WERI-Rb-1 (cell line): ENCODE measurements around the gene GPC5.
"Not testable (repeated sequence)": the region's sequence is repeated elsewhere in the genome, so short reads cannot be mapped to it uniquely, and the experiment has no call there.

Experiments
- DNase-seq: peaks from one replicate; pipeline ENCODE4 v3.0.0-alpha.2; 2020
- H3K27ac ChIP-seq: fragments of 250-450 bp; sonication (Bioruptor Pico); 2 replicates; pipeline ENCODE4 v1.5.1; 2020; ENCODE audit warnings: mild to moderate bottlenecking, moderate library complexity
- H3K27me3 ChIP-seq: fragments of 250-450 bp; sonication (Bioruptor Pico); 2 replicates; pipeline ENCODE4 v1.5.1; 2021; ENCODE audit warnings: mild to moderate bottlenecking, low read depth, moderate library complexity; ENCODE audit not compliant: insufficient read depth, severe bottlenecking
- H3K36me3 ChIP-seq: fragments of 250-450 bp; sonication (Bioruptor Pico); 2 replicates; pipeline ENCODE4 v1.5.1; 2020; ENCODE audit warnings: mild to moderate bottlenecking, moderate library complexity
- H3K4me3 ChIP-seq: 2 replicates; pipeline ENCODE4 v1.5.1; 2011; ENCODE audit warnings: low read depth, mild to moderate bottlenecking, control low read depth, low read length
- H3K9me3 ChIP-seq: fragments of 250-450 bp; sonication (Bioruptor Pico); 2 replicates; pipeline ENCODE4 v1.5.1; 2021; ENCODE audit warnings: mild to moderate bottlenecking, moderate library complexity; ENCODE audit not compliant: severe bottlenecking
- TF ChIP-seq, protein P1 (sequence below): IDR thresholded peaks from 2 replicates; pipeline ENCODE4 v1.5.1; 2011; ENCODE audit warnings: low read depth, mild to moderate bottlenecking, control low read depth, inconsistent platforms, low read length

GPC5 gene

GRCh38 chr13:91408971-91409370 is 10.6 kb downstream of the GPC5 start:
- Histone ChIP-seq H3K9me3 (no peaks in the 10 kb centered on the region), H3K27me3 (no peaks in the 10 kb centered on the region), H3K27ac (peak overlapping the region; percentile 33; the same call in 1 of the 2 replicates), H3K36me3 (no peaks in the 10 kb centered on the region), H3K4me3 (no peak overlapping the region)
- TF ChIP-seq, protein P1, sequence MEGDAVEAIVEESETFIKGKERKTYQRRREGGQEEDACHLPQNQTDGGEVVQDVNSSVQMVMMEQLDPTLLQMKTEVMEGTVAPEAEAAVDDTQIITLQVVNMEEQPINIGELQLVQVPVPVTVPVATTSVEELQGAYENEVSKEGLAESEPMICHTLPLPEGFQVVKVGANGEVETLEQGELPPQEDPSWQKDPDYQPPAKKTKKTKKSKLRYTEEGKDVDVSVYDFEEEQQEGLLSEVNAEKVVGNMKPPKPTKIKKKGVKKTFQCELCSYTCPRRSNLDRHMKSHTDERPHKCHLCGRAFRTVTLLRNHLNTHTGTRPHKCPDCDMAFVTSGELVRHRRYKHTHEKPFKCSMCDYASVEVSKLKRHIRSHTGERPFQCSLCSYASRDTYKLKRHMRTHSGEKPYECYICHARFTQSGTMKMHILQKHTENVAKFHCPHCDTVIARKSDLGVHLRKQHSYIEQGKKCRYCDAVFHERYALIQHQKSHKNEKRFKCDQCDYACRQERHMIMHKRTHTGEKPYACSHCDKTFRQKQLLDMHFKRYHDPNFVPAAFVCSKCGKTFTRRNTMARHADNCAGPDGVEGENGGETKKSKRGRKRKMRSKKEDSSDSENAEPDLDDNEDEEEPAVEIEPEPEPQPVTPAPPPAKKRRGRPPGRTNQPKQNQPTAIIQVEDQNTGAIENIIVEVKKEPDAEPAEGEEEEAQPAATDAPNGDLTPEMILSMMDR: no peak
- no peak for DNase-seq

- H3K27ac ChIP-seq, H3K4me3 ChIP-seq, DNase-seq, H3K36me3 ChIP-seq, H3K27me3 ChIP-seq, H3K9me3 ChIP-seq: not testable (repeated sequence)
Observed at GRCh38 chr13:91416579-91416978, 18.2 kb downstream of the GPC5 start.

DNA sequence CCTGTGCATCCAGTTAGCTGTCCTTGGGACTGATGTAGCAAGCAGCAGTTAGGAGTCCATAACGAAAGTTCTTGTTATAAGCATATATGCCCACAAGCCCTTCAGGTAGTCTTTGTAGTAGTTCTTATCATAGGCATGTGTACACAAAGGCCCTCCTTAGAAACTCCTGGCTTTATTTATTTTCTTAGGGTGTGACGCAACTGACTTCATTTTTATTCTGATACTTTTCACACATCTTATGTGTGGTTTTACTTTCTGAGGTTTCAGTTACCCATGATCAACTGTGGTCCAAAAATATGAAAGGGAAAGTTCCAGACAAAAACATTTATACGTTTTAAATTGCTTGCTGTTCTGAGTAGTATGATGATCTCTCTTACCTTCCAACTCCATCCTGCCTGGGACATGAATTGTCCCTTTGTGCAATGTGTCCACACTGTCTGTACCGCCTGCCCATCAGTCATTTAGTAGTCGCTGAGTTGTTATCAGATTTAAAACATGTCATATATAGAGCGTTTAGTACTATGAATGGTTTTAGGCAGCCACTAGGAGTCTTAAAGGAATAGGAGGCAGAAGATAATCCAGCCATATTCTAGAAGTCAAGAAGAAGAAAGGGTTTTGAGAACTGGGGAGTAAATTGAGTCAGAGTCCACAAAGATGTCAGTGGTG is 19.4 kb downstream of the GPC5 start:
- Histone ChIP-seq H3K36me3 (no peaks in the 10 kb centered on the region), H3K27ac (no peak overlapping the region), H3K4me3 (no peak overlapping the region), H3K9me3 (no peaks in the 10 kb centered on the region), H3K27me3 (no peaks in the 10 kb centered on the region)
- no peak for DNase-seq
- TF ChIP-seq, protein P1: no peak

DNA sequence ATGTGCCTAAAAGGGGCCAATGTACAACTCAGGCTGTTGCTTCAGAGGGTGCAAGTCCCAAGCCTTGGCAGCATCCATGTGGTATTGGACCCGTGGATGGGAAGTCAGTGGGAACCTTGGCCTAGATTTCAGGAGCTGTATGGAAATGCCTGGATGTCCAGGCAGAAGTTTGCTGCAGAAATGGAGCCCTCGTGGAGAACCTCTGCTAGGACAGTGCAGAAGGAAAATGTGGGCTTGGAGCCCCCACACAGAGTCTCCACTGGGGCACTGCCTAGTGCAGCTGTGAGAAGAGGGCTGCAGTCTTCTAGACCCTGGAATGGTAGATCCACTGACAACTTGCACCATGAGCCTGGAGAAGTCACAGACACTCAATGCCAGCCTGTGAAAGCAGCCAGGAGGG is 28.5 kb downstream of the GPC5 start:
- DNase-seq: no peak
- Histone ChIP-seq H3K9me3 (peaks cover 24% of the 10 kb centered on the region), H3K36me3 (no peaks in the 10 kb centered on the region), H3K4me3 (no peak overlapping the region), H3K27ac (no peak overlapping the region), H3K27me3 (no peaks in the 10 kb centered on the region)
- TF ChIP-seq, protein P1: no peak

DNA sequence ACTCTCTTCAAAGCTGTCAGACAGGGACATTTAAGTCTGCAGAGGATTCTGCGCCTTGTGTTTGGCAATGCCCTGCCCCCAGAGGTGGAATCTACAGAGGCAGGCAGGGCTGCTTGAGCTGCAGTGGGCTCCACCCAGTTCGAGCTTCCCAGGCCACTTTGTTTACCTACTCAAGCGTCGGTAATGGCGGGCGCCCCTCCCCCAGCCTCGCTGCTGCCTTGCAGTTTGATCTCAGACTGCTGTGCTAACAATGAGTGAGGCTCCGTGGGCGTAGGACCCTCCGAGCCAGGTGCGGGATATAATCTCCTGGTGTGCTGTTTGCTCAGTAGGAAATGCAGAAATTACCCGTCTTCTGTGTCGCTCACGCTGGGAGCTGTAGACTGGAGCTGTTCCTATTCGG is 40.3 kb downstream of the GPC5 start:
- not testable (repeated sequence) for DNase-seq, H3K36me3 ChIP-seq

DNA sequence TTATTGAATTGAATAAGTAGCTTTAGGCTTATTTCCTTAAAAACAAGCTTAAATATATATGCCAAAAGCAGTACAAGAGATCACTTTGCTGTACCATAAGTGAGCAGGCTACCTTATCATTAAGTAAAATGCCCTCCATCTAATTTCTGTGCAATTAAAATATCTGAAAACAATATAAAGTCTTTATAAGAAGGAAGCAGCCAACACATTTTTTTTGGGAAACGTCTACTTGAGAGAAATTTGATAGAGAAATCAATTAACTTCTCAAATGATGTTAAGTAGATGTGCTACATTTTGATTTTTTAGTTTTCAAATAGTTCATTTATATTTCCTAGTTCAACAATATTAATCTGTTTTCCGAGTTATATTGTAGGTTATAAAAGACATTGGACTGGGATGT is 52.5 kb downstream of the GPC5 start:
- no peak overlapping the region for H3K27ac ChIP-seq
- TF ChIP-seq, protein P1: no peak
- H3K9me3 ChIP-seq: no peaks in the 10 kb centered on the region

More for the DNA sequence above, 40.3 kb downstream of the GPC5 start:
- not testable (repeated sequence) for H3K27me3 ChIP-seq, H3K4me3 ChIP-seq, H3K9me3 ChIP-seq, H3K27ac ChIP-seq

DNA sequence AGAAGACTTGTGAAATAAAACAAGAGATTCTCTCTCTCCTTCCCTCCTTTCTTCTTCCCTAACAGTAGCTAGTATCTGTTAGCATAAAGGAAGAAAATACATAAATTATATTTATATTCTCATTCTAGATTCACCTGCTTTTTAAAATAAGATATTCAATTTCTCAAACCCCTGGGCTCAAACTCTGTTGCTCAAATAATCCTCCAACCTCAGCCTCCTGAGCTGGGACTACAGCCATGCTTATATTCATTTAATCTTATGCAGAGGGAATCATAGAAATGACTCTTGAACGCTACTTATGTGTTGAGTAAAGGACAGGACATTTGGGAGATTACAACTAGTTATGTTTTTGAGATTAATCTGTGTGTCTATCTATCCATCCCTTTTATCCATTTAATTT is 56.2 kb downstream of the GPC5 start:
- TF ChIP-seq, protein P1: no peak
- DNase-seq: no peak
- H3K27me3 ChIP-seq: no peaks in the 10 kb centered on the region

More for the DNA sequence above, 52.5 kb downstream of the GPC5 start:
- H3K4me3 ChIP-seq: no peak overlapping the region
- no peak for DNase-seq
- no peaks in the 10 kb centered on the region for H3K36me3 ChIP-seq
- H3K27me3 ChIP-seq: no peaks in the 10 kb centered on the region

More for the DNA sequence above, 56.2 kb downstream of the GPC5 start:
- no peaks in the 10 kb centered on the region for H3K9me3 ChIP-seq
- no peak overlapping the region for H3K27ac ChIP-seq
- H3K4me3 ChIP-seq: no peak overlapping the region
- H3K36me3 ChIP-seq: no peaks in the 10 kb centered on the region
